HG03045 (cell line): ENCODE data around the gene IPCEF1.

Source experiments
- ATAC-seq: cut with Tn5 transposase; IDR thresholded peaks from one replicate; pipeline ENCODE4 v1.9.1; 2021; ENCODE audit warnings: mild to moderate bottlenecking, moderate library complexity; ENCODE audit not compliant: unreplicated experiment

The IPCEF1 gene

GRCh38 chr6:154297721-154298120, 58.9 kb downstream of the IPCEF1 start:
- no peak for ATAC-seq

GRCh38 chr6:154297210-154297609, 59.4 kb downstream of the IPCEF1 start:
- no peak for ATAC-seq

- no peak for ATAC-seq
These were observed 60.9 kb downstream of the IPCEF1 start for GRCh38 chr6:154295733-154296132.

- ATAC-seq, result no peak
These were observed 63.6 kb downstream of the IPCEF1 start for GRCh38 chr6:154292855-154293519.

- no peak for ATAC-seq
These were observed 64.5 kb downstream of the IPCEF1 start for GRCh38 chr6:154292066-154292465.

- no peak for ATAC-seq
These were observed 66.6 kb downstream of the IPCEF1 start for GRCh38 chr6:154289818-154290508.

GRCh38 chr6:154285826-154286225, 70.8 kb downstream of the IPCEF1 start:
- ATAC-seq, result no peak

- ATAC-seq, result no peak
These were observed 72.2 kb downstream of the IPCEF1 start for GRCh38 chr6:154284313-154284853.

GRCh38 chr6:154280521-154280920, 76.1 kb downstream of the IPCEF1 start:
- ATAC-seq, result no peak

- no peak for ATAC-seq
These were observed 79.0 kb downstream of the IPCEF1 start for GRCh38 chr6:154277629-154278017.

- ATAC-seq, result peak; percentile 65
These were observed 79.6 kb downstream of the IPCEF1 start for GRCh38 chr6:154276810-154277628.

- ATAC-seq, result no peak
These were observed 82.4 kb downstream of the IPCEF1 start for GRCh38 chr6:154274168-154274567.

GRCh38 chr6:154268486-154268885, 88.1 kb downstream of the IPCEF1 start:
- no peak for ATAC-seq

- ATAC-seq, result no peak
These were observed 89.0 kb downstream of the IPCEF1 start for GRCh38 chr6:154267508-154268106.

GRCh38 chr6:154266560-154267099, 90.0 kb downstream of the IPCEF1 start:
- ATAC-seq, result no peak

GRCh38 chr6:154261688-154262397, 94.8 kb downstream of the IPCEF1 start:
- ATAC-seq, result no peak

- ATAC-seq, result peak; percentile 71
These were observed 98.4 kb downstream of the IPCEF1 start for GRCh38 chr6:154258064-154258757.

- no peak for ATAC-seq
These were observed 99.5 kb downstream of the IPCEF1 start for GRCh38 chr6:154257067-154257466.

GRCh38 chr6:154252678-154253077, 103.9 kb downstream of the IPCEF1 start:
- no peak for ATAC-seq

- no peak for ATAC-seq
These were observed 105.5 kb downstream of the IPCEF1 start for GRCh38 chr6:154251116-154251515.
